Fibroblast of mammary gland (primary cell): ENCODE results near the gene YAP1.

Experiments
- DNase-seq: peaks from one replicate; pipeline ENCODE4 v3.0.0-alpha.2; 2010; ENCODE audit warnings: low read depth
- H3K4me3 ChIP-seq: 2 replicates; pipeline ENCODE4 v1.5.1; 2011; ENCODE audit warnings: low read depth, mild to moderate bottlenecking, low read length, moderate library complexity; ENCODE audit not compliant: control insufficient read depth
- TF ChIP-seq, protein P1 (sequence below): conservative IDR thresholded peaks from 2 replicates; pipeline ENCODE4 v1.5.1; 2011; ENCODE audit warnings: low read depth, low read length, inconsistent platforms; ENCODE audit not compliant: control insufficient read depth, insufficient read depth

YAP1 gene

DNA sequence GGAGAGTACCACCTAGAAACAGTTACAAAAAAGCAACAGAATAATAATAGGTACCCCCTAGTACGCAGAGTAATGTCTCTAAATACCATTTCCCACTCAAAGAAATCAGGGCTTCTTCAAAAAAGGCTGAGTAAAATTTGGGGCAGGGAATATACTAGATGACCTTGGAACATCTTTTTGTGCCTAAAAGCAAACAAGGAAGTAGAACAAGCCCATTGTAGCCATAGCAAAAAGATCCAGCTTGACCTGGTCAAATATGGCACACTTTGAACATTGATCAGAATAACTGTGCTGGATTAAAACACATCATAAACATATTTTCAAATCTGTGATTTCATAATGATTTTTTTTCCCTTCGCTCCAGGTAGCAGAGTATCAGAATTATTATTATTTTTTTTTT, 91.5 kb downstream of the YAP1 start:
- no peak for DNase-seq
- TF ChIP-seq, protein P1, sequence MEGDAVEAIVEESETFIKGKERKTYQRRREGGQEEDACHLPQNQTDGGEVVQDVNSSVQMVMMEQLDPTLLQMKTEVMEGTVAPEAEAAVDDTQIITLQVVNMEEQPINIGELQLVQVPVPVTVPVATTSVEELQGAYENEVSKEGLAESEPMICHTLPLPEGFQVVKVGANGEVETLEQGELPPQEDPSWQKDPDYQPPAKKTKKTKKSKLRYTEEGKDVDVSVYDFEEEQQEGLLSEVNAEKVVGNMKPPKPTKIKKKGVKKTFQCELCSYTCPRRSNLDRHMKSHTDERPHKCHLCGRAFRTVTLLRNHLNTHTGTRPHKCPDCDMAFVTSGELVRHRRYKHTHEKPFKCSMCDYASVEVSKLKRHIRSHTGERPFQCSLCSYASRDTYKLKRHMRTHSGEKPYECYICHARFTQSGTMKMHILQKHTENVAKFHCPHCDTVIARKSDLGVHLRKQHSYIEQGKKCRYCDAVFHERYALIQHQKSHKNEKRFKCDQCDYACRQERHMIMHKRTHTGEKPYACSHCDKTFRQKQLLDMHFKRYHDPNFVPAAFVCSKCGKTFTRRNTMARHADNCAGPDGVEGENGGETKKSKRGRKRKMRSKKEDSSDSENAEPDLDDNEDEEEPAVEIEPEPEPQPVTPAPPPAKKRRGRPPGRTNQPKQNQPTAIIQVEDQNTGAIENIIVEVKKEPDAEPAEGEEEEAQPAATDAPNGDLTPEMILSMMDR = no peak
- no peak overlapping the region for H3K4me3 ChIP-seq

DNA sequence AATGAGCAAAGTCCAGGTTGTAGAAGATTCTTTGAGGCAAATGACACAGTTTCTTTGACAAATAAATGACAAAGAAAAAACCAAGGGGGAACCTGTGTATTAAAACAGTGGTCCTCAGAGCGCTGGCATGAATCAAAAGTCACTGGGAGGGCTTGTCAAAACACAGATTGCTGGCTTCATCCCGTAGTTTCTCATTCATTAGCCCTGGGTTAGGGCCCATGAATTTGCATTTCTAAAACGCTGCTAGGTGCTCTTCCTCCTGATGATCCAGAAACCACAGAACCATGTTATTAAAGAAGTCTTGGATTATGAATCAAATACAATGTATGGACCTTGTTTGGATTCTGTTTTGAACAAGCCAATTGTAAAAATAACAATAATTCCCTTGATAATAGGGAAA, 92.7 kb downstream of the YAP1 start:
- DNase-seq = no peak
- H3K4me3 ChIP-seq = no peak overlapping the region
- TF ChIP-seq, protein P1 = no peak

DNA sequence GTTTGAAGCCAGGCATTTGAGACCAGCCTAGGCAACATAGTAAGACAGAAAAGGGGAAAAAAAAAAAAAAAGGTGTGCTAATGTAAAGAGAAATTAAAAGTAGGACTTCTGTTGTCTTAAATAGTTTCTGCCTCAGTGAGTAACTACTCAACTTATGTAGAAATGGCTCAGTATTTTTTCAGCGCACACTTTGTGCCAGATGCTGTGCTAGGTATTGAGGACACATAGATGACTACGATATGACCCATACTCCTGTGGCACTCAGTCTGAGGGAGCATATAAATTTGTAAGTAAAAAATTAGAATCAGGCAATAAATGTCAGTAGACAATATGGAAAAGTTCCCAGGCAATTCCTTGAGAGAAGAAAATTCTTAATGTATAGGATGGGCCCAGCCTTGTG, 93.9 kb downstream of the YAP1 start:
- no peak overlapping the region for H3K4me3 ChIP-seq
- TF ChIP-seq, protein P1 = no peak
- DNase-seq = peak; percentile 56

DNA sequence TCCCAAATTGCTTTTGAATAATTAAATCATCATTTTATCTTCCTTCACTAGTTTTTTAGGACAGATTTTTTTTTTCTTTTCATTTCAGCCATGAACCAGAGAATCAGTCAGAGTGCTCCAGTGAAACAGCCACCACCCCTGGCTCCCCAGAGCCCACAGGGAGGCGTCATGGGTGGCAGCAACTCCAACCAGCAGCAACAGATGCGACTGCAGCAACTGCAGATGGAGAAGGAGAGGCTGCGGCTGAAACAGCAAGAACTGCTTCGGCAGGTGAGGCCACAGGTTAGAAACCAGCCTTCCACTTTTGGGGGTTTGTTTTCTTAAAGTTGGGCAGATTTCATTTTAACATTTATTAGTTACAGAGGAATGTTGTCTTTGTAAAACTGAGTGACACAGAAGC, 95.6 kb downstream of the YAP1 start:
- TF ChIP-seq, protein P1 = no peak
- no peak for DNase-seq
- H3K4me3 ChIP-seq = no peak overlapping the region

DNA sequence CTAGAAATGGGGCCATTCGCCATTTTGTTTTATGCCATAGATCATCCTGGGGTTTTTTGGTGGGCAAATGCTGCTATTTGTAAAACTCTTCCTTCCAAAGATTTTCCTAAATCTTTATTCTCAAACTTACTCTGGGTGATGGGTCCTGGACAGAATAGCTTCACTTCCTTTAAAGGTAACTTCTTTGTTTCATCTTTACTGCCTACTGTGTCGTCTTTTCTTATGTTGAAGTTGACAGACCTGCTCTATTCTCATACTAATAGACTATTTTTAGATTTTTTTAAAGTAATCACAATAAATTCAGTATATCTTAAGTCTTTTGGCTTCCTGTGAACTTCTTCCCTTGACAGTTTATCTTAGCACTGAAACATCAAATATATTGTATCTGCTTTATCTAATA, 98.6 kb downstream of the YAP1 start:
- H3K4me3 ChIP-seq = no peak overlapping the region
- DNase-seq = no peak
- TF ChIP-seq, protein P1 = no peak

DNA sequence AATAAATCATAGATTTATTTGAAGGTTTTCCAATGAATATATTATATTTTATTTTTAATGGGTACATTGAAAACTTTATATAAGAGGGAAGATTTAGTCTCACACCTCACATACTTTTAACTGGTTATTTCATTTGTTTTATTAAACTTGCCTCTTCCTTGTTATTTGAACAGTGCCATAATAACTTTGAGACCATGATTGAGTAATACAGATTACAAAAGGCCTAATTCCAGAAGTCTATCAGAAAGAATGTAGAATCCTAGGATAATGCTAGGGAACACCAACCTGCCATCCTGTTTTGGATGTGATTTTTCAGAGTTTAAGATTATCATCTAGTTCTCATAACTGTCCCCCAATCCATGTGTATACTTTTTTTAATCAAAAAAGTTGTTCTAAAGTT, 104.4 kb downstream of the YAP1 start:
- DNase-seq = no peak
- TF ChIP-seq, protein P1 = no peak
- H3K4me3 ChIP-seq = no peak overlapping the region

DNA sequence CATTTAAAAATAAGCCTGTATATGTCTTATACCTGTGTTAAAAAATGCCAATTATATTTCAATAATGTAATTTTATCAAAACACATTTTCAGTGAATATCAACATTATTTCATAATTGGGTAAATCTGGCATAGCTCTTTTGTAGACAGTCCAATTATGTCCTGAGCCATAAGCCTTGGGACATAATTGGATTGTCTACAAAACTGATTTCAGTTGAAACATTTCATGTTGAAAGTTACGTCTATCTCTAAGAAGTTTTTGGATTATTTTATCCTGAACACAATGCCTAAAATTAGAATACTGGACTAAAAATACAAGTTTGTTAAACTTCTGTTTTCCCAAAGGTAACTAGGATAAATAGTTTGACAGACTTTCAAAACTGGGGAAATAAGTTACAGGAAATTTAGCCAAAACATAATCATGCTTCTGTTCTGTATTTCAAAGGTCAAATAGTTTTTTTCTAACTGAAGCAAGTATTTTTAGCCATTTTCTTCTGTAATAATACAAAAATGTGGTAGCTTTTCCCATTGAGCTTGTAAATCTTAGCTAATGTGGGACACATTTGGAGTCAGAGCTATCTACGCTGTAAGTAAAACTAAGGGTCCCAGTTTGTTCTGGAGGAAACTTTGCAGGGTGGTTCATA, 106.3 kb downstream of the YAP1 start:
- DNase-seq = no peak
- no peak overlapping the region for H3K4me3 ChIP-seq
- TF ChIP-seq, protein P1 = no peak
